Stomach smooth muscle (tissue), 2 donors: ENCODE measurements around the gene SDC1.

Experiments used
- H3K27ac ChIP-seq: one replicate; pipeline ENCODE4 v1.7.0; 2013; ENCODE audit warnings: mild to moderate bottlenecking, low read length, inconsistent platforms
- H3K27me3 ChIP-seq, 2 donors: one replicate each; pipeline ENCODE4 v1.7.0; 2013; ENCODE audit warnings: low read length in 2 of 2; ENCODE audit not compliant: insufficient read depth in 2 of 2, control insufficient read depth in 1 of 2
- H3K36me3 ChIP-seq, 2 donors: one replicate each; pipeline ENCODE4 v1.7.0; 2013; ENCODE audit warnings: low read length in 2 of 2; ENCODE audit not compliant: control insufficient read depth in 2 of 2, insufficient read depth in 2 of 2
- H3K4me1 ChIP-seq: one replicate; pipeline ENCODE4 v1.7.0; 2013; ENCODE audit warnings: low read length; ENCODE audit not compliant: control insufficient read depth, insufficient read depth
- H3K4me3 ChIP-seq, 2 donors: one replicate each; pipeline ENCODE4 v1.7.0; 2013; ENCODE audit warnings: low read length in 2 of 2
- H3K9ac ChIP-seq, 2 donors: one replicate each; pipeline ENCODE4 v1.7.0; 2013; ENCODE audit warnings: low read length in 2 of 2, mild to moderate bottlenecking in 1 of 2
- H3K9me3 ChIP-seq, 2 donors: one replicate each; pipeline ENCODE4 v1.7.0; 2013; ENCODE audit warnings: low read length in 2 of 2; ENCODE audit not compliant: control insufficient read depth in 2 of 2
- donor health status: healthy.
- donor health status: Pancreatic carcinoma.

The SDC1 gene

DNA sequence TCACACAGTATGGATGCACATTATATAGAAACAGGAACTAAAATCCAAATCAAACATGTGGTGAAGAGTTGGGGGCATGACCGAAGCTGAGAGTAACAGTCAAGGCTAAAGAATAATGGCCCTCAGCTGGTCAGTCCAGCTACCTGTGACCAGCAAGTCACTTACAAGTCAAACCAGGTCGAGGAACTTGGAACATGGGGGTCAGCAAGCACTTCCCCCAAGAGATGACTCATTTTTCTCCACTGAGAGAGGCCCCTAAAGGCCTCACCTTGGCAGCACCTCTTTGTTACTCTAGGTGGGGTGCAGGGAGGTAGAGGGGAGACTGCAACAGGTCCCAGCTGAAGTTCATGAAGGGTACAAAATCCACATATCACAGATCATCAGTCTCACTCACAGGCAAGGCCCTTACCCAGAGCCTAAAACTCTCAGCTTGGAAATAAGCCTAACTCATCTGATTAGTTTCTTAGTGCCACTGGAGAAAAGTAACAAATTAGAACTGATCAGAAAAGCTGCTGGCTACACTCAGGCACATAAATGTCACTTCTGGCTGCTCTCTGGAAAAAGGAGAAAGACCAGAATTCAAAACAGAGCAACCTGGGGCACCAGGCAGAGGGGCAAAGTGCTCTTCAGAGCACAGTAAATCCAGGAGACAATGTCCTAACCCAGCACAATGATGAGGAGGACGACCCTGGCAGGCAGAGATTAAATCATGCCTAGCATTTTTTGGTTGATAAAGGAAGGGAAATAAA is 4.0 kb downstream of the SDC1 start:
- no peaks in the 10 kb centered on the region for H3K36me3 ChIP-seq
- no peak overlapping the region for H3K9ac ChIP-seq

DNA sequence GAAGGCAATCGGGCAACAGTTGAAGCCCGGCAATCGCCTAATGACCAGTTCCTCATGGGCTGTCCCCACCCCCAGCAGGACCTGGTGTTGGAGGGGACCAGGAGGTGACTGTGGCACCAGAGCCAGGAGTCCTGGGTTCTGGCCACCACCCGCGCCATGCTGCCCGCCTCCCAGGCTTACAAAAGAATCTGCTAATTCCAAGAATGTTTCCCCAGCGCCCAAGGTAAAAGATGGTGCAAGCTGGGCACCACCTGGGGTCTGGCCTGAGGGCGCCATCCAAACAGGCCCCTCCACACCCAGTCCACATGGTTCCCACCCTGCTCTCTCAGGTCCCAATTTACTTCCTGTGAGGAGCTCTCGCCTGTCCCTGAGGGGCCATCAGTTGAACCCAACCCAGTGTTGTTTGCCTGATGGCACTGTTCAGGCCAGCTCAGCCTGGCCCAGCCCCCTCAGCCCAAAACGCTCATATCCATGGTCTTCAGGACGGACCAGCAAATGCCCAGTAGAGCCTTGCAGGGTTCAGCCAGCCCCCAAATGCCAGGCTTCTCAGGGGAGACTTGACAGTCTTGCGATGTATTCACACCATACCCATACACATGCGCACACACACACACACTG is 5.1 kb downstream of the SDC1 start:
- no peak overlapping the region for H3K9ac ChIP-seq

More for the DNA sequence above, 4.0 kb downstream of the SDC1 start:
- Histone ChIP-seq H3K4me3 (no peak overlapping the region), H3K27ac (no peak overlapping the region), H3K9me3 (no peaks in the 10 kb centered on the region), H3K4me1 (peaks cover 26% of the 10 kb centered on the region), H3K27me3 (peaks cover 0 to 1% of the 10 kb centered on the region in 2 donors)

DNA sequence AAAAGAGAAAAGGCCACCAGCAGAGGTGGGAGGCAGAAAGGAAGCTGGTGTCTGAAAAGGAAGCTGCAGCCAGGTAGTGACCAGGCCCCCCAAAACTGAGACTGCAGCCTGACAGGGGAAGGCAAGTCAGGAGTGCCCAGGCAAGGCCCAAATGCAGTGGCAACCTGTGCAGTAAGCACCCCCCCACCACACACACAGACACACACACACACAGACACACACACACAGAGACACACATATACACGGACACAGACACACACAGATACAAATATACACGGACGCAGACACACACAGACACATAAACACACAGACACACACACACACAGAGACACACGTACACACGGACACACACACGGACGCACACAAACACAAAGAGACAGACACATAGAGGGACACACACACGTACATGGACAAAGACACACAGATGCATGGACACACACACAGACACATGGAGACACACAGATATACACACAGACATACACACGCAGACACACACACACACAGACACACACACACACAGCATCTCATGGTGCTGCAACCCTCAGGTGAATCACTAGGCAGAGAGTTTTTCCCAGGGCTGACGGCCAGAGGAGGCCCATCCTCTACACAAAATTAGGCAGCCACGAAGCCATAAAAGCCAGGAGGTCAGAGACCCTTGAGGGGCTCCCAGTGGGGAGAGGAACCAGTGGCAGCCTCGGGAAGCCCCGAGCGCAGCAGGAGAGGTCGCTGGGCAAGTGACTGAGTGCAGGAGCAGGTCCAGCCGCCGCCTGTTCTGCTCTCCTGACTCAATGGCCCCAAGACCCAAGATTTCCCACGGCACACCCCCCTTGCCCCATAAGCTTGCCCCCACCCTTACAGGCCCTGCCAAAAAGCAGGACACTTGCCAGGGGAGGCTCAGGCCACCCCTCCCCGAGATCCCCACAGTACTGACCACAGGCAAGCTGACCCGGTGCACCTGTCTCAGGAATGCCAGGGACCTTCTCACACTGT is 6.3 kb downstream of the SDC1 start:
- no peaks in the 10 kb centered on the region for H3K9me3 ChIP-seq
- no peak overlapping the region for H3K9ac ChIP-seq
- H3K36me3 ChIP-seq, result no peaks in the 10 kb centered on the region
- H3K4me3 ChIP-seq, result no peak overlapping the region
- peaks cover 9% of the 10 kb centered on the region for H3K4me1 ChIP-seq
- H3K27ac ChIP-seq, result no peak overlapping the region
- no peaks in the 10 kb centered on the region for H3K27me3 ChIP-seq

More for the DNA sequence above, 5.1 kb downstream of the SDC1 start:
- Histone ChIP-seq H3K27ac (no peak overlapping the region), H3K27me3 (no peaks in the 10 kb centered on the region), H3K4me1 (peaks cover 18% of the 10 kb centered on the region), H3K4me3 (no peak overlapping the region), H3K36me3 (no peaks in the 10 kb centered on the region), H3K9me3 (no peaks in the 10 kb centered on the region)

DNA sequence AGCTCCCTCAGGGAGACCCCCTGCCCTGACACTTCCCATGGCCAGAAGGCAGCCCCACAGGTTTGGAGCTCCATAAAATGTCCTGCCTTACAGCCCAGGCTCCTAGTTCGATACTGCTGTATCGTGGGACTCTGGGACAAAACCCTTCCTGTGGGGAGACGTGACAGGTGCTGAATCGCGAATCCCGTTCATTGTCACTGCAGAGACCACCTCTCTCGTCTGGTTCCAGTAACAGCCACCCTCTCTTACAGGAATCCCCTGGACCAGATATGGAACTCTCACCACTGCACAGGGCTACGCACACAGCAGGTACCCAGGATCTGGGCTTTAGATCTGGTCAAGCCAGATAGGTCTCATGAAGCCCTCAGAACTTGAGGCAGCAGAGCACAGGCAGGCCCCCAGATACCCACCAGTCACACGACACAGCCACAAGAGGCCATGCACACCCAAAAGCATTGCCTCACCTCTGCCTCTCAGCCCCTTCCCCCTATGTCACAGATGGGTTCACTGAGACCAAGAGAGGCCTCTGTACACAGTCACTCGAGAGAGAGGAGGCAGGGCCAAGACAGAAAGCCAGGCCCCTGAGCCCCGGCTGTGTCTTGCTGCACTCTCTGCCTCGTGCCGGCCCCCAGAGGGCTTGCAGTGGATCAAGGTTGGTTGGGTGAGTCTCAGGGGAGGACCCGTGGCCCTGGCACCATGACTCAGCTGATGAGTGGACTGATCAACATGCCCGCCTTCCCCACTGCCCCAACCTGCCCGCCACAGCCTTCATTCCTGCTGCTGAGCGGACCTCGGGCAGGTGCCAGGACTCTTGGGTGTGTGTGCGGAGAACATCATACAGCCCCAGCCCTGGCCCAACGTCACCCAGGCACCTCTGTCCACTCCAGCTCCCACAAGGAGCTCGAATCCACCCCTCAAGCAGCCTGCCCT is 7.6 kb downstream of the SDC1 start:
- Histone ChIP-seq H3K36me3 (no peaks in the 10 kb centered on the region), H3K4me1 (no peaks in the 10 kb centered on the region), H3K9ac (no peak overlapping the region), H3K27ac (no peak overlapping the region), H3K27me3 (no peaks in the 10 kb centered on the region), H3K4me3 (no peak overlapping the region), H3K9me3 (no peaks in the 10 kb centered on the region)

DNA sequence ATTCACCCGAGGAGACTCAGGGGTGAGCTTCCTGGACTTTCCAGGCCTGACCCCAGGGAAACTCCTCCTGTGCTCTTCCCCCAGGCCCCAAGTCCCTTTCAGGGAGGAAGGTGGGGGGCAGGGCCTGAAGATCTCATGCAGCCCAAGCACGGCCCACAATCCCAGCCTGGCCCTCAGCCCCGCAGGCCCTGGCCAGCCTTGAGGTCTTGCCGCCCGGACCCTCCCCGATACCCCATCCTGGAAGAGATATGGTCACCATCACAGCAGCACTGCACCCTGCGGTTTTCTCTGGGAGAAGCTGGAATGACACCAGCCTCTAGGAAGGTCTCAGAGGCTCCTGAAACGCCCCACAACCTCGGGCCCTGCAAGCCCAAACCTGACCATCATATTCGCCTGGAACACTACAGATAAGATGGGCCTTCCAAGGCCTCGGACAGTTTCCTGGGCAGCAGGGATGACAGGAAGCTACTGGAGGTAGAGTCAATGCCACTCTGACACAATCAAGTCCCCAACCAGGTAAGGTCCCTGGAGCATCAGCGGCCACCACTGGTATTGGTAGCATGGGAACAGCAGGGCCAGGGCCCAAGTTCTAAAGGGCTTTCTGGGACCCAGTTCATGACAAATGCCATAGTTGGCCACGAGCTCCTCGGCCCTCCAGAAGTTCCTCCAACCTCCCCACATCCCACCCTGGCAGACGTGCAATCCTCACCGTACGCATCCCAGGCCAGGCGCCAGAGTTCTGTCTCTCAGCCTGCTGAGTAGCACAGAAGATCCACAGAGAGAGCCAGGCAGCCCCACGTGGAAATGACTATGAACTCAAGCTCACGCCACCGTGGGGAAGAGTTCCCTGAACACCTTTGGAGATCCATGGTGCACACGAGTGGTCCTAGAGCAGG is 8.6 kb downstream of the SDC1 start:
- H3K36me3 ChIP-seq, result no peaks in the 10 kb centered on the region
- no peaks in the 10 kb centered on the region for H3K9me3 ChIP-seq
- no peak overlapping the region for H3K9ac ChIP-seq
- no peaks in the 10 kb centered on the region for H3K27me3 ChIP-seq
- no peak overlapping the region for H3K27ac ChIP-seq
- H3K4me3 ChIP-seq, result no peak overlapping the region
- no peaks in the 10 kb centered on the region for H3K4me1 ChIP-seq

DNA sequence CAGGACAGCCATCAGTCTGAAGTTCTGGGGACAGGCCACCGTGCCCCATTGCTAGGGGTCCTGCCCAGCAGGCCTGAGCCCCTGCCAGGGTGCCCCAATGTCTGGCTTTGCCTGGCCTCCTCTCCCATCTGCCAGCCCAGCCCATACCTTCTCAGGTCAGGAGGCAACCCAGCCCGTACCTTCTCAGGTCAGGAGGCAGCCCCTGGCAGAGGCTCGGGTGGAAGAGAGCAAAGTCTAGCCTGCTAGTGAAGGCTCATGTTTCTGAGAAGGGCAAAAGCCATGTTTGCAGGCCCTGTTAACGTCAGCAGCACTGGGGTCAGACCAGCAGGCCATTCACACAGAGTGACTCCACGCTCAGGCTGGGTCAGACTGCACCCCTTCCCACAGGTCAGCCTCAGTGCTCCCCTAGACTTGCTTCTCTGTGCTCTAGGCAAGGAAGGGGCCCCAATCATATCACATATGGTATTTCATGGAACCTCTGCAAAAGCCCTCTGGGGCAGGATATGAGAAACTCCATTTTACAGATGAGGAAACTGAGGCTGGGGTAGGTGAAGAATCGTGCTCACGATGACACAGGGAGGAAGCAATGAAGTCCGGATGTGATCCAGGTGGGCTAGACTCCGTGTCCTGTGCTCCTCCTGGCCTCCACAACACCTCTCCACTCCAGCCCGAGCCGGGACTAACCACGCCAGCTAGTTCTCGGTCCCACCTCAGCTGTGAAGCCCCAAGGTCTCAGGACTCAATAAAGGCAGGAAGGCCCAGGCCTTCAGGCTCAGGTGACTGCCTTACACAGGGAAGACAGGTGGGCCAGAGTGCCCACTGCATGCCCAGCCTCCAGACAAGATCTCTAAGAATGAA is 9.5 kb downstream of the SDC1 start:
- H3K9ac ChIP-seq, result no peak overlapping the region
- H3K4me3 ChIP-seq, result no peak overlapping the region
- no peaks in the 10 kb centered on the region for H3K36me3 ChIP-seq
- H3K27ac ChIP-seq, result no peak overlapping the region
- no peaks in the 10 kb centered on the region for H3K27me3 ChIP-seq
- no peaks in the 10 kb centered on the region for H3K9me3 ChIP-seq
- no peaks in the 10 kb centered on the region for H3K4me1 ChIP-seq

DNA sequence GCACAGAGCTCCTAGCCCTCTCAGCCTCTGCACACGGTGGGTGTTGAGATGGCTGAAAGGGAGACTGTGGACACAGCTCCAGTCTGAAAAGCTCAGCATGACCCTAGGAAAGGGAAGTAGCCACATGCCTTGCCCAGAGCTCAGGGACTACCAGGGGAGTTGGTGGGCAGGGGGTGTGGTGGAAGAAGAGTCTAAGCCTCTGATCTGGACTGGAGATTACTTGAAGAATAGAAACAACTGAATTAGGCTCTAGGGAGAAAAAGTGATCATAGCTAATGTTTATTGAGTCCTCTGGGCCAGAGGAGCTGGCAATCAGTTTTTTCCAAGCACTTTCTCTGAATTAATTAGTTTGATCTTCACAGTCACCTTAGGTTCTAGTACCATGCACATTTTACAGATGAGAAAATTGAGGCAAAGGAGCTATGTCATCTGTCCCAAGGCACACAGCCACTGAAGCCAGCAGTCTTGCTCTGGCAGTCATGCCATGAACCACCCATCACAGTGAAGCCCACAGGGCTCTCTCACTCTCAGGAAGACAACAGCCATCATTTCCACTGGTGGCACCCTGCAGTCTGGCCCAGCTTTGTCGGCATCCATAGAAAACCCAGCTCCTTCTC is 10.3 kb downstream of the SDC1 start:
- H3K4me1 ChIP-seq, result no peaks in the 10 kb centered on the region
- H3K9ac ChIP-seq, result no peak overlapping the region
- H3K9me3 ChIP-seq, result no peaks in the 10 kb centered on the region
- no peak overlapping the region for H3K27ac ChIP-seq
- H3K4me3 ChIP-seq, result no peak overlapping the region
- no peaks in the 10 kb centered on the region for H3K36me3 ChIP-seq
- H3K27me3 ChIP-seq, result no peaks in the 10 kb centered on the region

DNA sequence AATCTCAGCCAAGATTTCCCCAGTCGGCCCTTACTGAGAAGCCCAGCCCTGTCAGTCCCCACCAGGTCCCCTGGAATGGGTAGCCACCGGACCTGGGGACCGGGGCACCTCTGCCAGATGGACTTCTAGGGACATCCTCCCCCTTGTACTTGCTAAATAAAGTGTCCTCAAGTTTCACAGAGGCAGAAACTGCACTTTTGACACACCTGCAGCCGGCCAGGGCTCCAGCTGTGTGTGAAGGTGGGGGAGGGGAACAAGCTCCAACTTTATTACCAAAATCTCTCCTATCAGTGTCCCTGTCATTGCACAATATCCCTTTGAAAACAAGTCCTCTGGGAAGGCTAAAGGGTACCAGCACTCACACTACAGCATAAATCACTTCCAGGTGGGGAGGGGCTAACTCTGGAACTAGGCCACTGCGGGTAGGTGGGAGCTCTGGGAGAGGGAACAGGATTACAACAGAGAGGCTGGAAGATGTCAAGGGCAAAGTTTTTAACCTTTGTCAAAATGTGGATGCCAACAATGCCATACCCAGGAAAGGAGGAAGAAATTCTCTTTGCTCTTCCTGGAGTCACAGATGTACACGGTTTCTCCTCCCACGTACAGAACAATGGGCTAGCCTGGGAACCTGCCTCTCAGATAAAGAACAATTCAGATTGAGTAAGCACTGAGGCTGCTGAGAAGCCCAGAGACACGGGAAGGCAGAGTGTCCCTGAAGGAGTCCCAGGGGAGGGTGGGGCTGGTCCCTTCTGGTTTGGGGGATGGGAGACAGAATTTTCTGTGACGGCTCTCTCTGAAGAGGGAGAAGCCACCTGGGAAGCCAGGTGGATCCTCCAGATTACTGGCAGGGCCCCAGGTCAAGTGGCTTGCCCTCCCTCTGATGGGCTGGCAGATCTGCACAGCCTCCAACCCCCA is 11.0 kb downstream of the SDC1 start:
- H3K4me1 ChIP-seq, result no peaks in the 10 kb centered on the region
- H3K9me3 ChIP-seq, result no peaks in the 10 kb centered on the region
- no peak overlapping the region for H3K9ac ChIP-seq
- no peak overlapping the region for H3K4me3 ChIP-seq
- no peaks in the 10 kb centered on the region for H3K27me3 ChIP-seq
- H3K27ac ChIP-seq, result no peak overlapping the region
- H3K36me3 ChIP-seq, result no peaks in the 10 kb centered on the region
